GM21360 (cell line): ENCODE measurements around the gene MYL5.
"Not testable (repeated sequence)": the region's sequence is repeated elsewhere in the genome, so short reads cannot be mapped to it uniquely, and the experiment has no call there.

Source experiments
- ATAC-seq: cut with Tn5 transposase; IDR thresholded peaks from one replicate; pipeline ENCODE4 v1.9.1; 2021; ENCODE audit warnings: mild to moderate bottlenecking, moderate library complexity; ENCODE audit not compliant: unreplicated experiment

MYL5 gene

GRCh38 chr4:669806-670559 lies 4.4 kb upstream of the MYL5 start:
- ATAC-seq: not testable (repeated sequence)

GRCh38 chr4:671769-672168 lies 2.6 kb upstream of the MYL5 start:
- no peak for ATAC-seq

GRCh38 chr4:673349-674091 lies 822 bp upstream of the MYL5 start:
- ATAC-seq: no peak

GRCh38 chr4:675036-675882 lies 917 bp downstream of the MYL5 start:
- peak; percentile 8 for ATAC-seq

GRCh38 chr4:675980-676870 lies 1.9 kb downstream of the MYL5 start:
- peak; percentile 19 for ATAC-seq

- ATAC-seq: no peak
These were observed 2.5 kb downstream of the MYL5 start for GRCh38 chr4:676871-677235.

GRCh38 chr4:677431-678293 lies 3.3 kb downstream of the MYL5 start:
- ATAC-seq: no peak

- ATAC-seq: no peak
These were observed 4.2 kb downstream of the MYL5 start for GRCh38 chr4:678331-679103.

GRCh38 chr4:679104-679481 lies 4.8 kb downstream of the MYL5 start:
- ATAC-seq: no peak

- no peak for ATAC-seq
These were observed 5.3 kb downstream of the MYL5 start for GRCh38 chr4:679629-680028.

GRCh38 chr4:680091-680490 lies 5.7 kb downstream of the MYL5 start:
- no peak for ATAC-seq

- no peak for ATAC-seq
These were observed 6.2 kb downstream of the MYL5 start for GRCh38 chr4:680551-680927.

GRCh38 chr4:680928-681645 lies 6.7 kb downstream of the MYL5 start:
- no peak for ATAC-seq

- no peak for ATAC-seq
These were observed 7.6 kb downstream of the MYL5 start for GRCh38 chr4:681736-682451.

GRCh38 chr4:682490-683172 lies 8.3 kb downstream of the MYL5 start:
- ATAC-seq: no peak

- ATAC-seq: no peak
These were observed 9.0 kb downstream of the MYL5 start for GRCh38 chr4:683247-683897.
